Loucy (cell line): ENCODE data around the gene RC3H1.

Experiments
- H2AFZ ChIP-seq: fragments of 200-600 bp; sonication (generic); 2 replicates; pipeline ENCODE4 v1.6.0; 2016; ENCODE audit warnings: antibody characterized with exemption, mild to moderate bottlenecking, low read length, moderate library complexity
- H3F3A ChIP-seq: fragments of 200-600 bp; 2 replicates; pipeline ENCODE4 v1.6.0; 2016; ENCODE audit warnings: antibody characterized with exemption, low read depth, mild to moderate bottlenecking
- H3K27me3 ChIP-seq: fragments of 200-600 bp; sonication (generic); 2 replicates; pipeline ENCODE4 v1.6.1; 2014; ENCODE audit warnings: low read length, mild to moderate bottlenecking; ENCODE audit not compliant: insufficient read depth, poor library complexity, severe bottlenecking
- H3K36me3 ChIP-seq: fragments of 200-600 bp; sonication (generic); 2 replicates; pipeline ENCODE4 v1.6.1; 2016; ENCODE audit warnings: low read length; ENCODE audit not compliant: insufficient read depth
- H3K4me1 ChIP-seq: fragments of 200-600 bp; sonication (generic); 2 replicates; pipeline ENCODE4 v1.5.1; 2014; ENCODE audit warnings: low read length, mild to moderate bottlenecking; ENCODE audit not compliant: insufficient read depth, poor library complexity, severe bottlenecking
- H3K4me2 ChIP-seq: fragments of 200-600 bp; sonication (generic); 2 replicates; pipeline ENCODE4 v1.6.0; 2014; ENCODE audit warnings: antibody characterized with exemption, low read length, low read depth, mild to moderate bottlenecking; ENCODE audit not compliant: poor library complexity, severe bottlenecking
- H3K4me3 ChIP-seq: fragments of 200-600 bp; sonication (generic); 2 replicates; pipeline ENCODE4 v1.5.1; 2014; ENCODE audit warnings: low read length, mild to moderate bottlenecking, mixed read lengths; ENCODE audit not compliant: poor library complexity, severe bottlenecking
- H3K79me2 ChIP-seq: fragments of 200-600 bp; sonication (generic); 2 replicates; pipeline ENCODE4 v1.6.1; 2014; ENCODE audit warnings: low read length; ENCODE audit not compliant: insufficient read depth
- H3K9ac ChIP-seq: fragments of 200-600 bp; sonication (generic); 2 replicates; pipeline ENCODE4 v1.6.0; 2014; ENCODE audit warnings: mild to moderate bottlenecking, low read depth, low read length, moderate library complexity; ENCODE audit not compliant: poor library complexity, severe bottlenecking
- H3K9me2 ChIP-seq: fragments of 200-600 bp; sonication (generic); replicated peaks from 2 replicates; pipeline ENCODE4 v1.6.1; 2016; ENCODE audit warnings: low read depth, low read length, mixed read lengths
- H3K9me3 ChIP-seq: fragments of 200-600 bp; sonication (generic); 2 replicates; pipeline ENCODE4 v1.6.1; 2014; ENCODE audit warnings: mild to moderate bottlenecking, antibody characterized with exemption, low read length, low read depth; ENCODE audit not compliant: insufficient read depth
- H4K20me1 ChIP-seq: fragments of 200-600 bp; sonication (generic); 2 replicates; pipeline ENCODE4 v1.6.0; 2014; ENCODE audit warnings: antibody characterized with exemption, low read length, mild to moderate bottlenecking; ENCODE audit not compliant: insufficient read depth, poor library complexity, severe bottlenecking
- CTCF ChIP-seq: fragments of 200-600 bp; sonication (generic); conservative IDR thresholded peaks from 2 replicates; pipeline ENCODE4 v1.5.1; 2014; ENCODE audit warnings: mild to moderate bottlenecking, antibody characterized with exemption, low read length
- EZH2phosphoT487 ChIP-seq: fragments of 200-600 bp; IDR thresholded peaks from 2 replicates; pipeline ENCODE4 v1.6.1; 2018; ENCODE audit warnings: antibody characterized with exemption, mild to moderate bottlenecking, moderate library complexity, borderline replicate concordance

Gene RC3H1

DNA sequence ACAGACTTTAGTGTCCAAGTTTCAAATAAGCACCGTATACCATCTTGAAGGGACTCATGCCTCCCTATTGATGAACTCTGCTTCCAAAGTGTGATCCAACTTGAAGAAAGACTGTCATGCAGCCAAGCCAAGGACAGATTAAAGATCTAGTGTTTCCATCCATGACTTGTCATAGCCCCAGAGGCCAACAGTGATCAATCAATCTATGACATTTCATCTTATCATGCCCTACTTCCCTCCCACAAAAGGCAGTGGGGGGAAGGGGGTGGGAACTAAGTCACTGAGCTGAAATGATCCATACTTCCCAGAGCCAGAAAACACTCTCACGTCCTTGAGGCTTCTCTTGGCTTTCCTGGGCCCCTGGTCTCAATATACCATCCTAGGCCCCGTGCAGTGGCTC, 109.0 kb downstream of the RC3H1 start:
- Histone ChIP-seq H2AFZ (no peak overlapping the region), H3K9me3 (no peaks in the 10 kb centered on the region), H3K27me3 (no peaks in the 10 kb centered on the region), H3F3A (no peaks in the 10 kb centered on the region), H4K20me1 (no peaks in the 10 kb centered on the region), H3K4me1 (no peaks in the 10 kb centered on the region), H3K9me2 (no peaks in the 10 kb centered on the region), H3K36me3 (no peaks in the 10 kb centered on the region), H3K9ac (no peak overlapping the region), H3K4me3 (no peak overlapping the region), H3K79me2 (no peaks in the 10 kb centered on the region), H3K4me2 (no peak overlapping the region)
- TF ChIP-seq CTCF, result no peak
- no peak for TF ChIP-seq EZH2phosphoT487

GRCh38 chr1:173903827-173904531, 118.2 kb downstream of the RC3H1 start:
- Histone ChIP-seq H3K27me3 (no peaks in the 10 kb centered on the region), H3F3A (no peaks in the 10 kb centered on the region), H3K4me1 (peaks cover 4% of the 10 kb centered on the region), H3K9ac (no peak overlapping the region), H3K9me3 (no peaks in the 10 kb centered on the region), H3K36me3 (no peaks in the 10 kb centered on the region), H4K20me1 (no peaks in the 10 kb centered on the region), H3K4me3 (no peak overlapping the region), H3K4me2 (no peak overlapping the region), H3K79me2 (no peaks in the 10 kb centered on the region), H2AFZ (no peak overlapping the region), H3K9me2 (no peaks in the 10 kb centered on the region)
- no peak for TF ChIP-seq EZH2phosphoT487
- no peak for TF ChIP-seq CTCF

GRCh38 chr1:173900992-173901391, 121.2 kb downstream of the RC3H1 start:
- H3K9me3 ChIP-seq, result no peaks in the 10 kb centered on the region
- H3K9me2 ChIP-seq, result no peaks in the 10 kb centered on the region
- no peak overlapping the region for H3K4me2 ChIP-seq
- TF ChIP-seq CTCF (no peak), EZH2phosphoT487 (no peak)
- H4K20me1 ChIP-seq, result no peaks in the 10 kb centered on the region
- no peaks in the 10 kb centered on the region for H3K79me2 ChIP-seq
- H3K36me3 ChIP-seq, result no peaks in the 10 kb centered on the region
- peaks cover 4% of the 10 kb centered on the region for H3K4me1 ChIP-seq
- no peak overlapping the region for H2AFZ ChIP-seq
- H3F3A ChIP-seq, result no peaks in the 10 kb centered on the region
- H3K4me3 ChIP-seq, result no peak overlapping the region
- H3K9ac ChIP-seq, result no peak overlapping the region
- H3K27me3 ChIP-seq, result no peaks in the 10 kb centered on the region
